Measurements from ENCODE around the gene MGP.

MGP gene

GRCh38 chr12:14853961-14854360, 31.7 kb downstream of the MGP start:
- no peak overlapping the region for H3K27ac ChIP-seq (ENCODE audit: low read depth, low read length)

GRCh38 chr12:14852880-14853279, 32.8 kb downstream of the MGP start:
- no peak overlapping the region for H3K27ac ChIP-seq (ENCODE audit: low read depth, low read length)

More at GRCh38 chr12:14853961-14854360, 31.7 kb downstream of the MGP start:
- no peak overlapping the region for H3K9ac ChIP-seq (ENCODE audit: low read length)
- no peaks in the 10 kb centered on the region for H3K9me3 ChIP-seq (ENCODE audit: low read length)
- no peaks in the 10 kb centered on the region for H3K4me1 ChIP-seq (ENCODE audit: insufficient read depth, low read length)
- no peaks in the 10 kb centered on the region for H3K27me3 ChIP-seq (ENCODE audit: control insufficient read depth in 1 of 2, insufficient read depth in 2 of 2, low read length in 2 of 2)
- H3K4me3 ChIP-seq (ENCODE audit: low read depth in 1 of 2, low read length in 2 of 2) = no peak overlapping the region
- H3K36me3 ChIP-seq (ENCODE audit: insufficient read depth, low read length) = no peaks in the 10 kb centered on the region

GRCh38 chr12:14850929-14851663, 34.6 kb downstream of the MGP start:
- Histone ChIP-seq H3K27me3 (ENCODE audit: control insufficient read depth in 1 of 2, insufficient read depth in 2 of 2, low read length in 2 of 2) (no peaks in the 10 kb centered on the region), H3K9me3 (ENCODE audit: low read length) (no peaks in the 10 kb centered on the region), H3K4me1 (ENCODE audit: insufficient read depth, low read length) (peaks cover 4% of the 10 kb centered on the region), H3K27ac (ENCODE audit: low read depth, low read length) (no peak overlapping the region), H3K4me3 (ENCODE audit: low read depth in 1 of 2, low read length in 2 of 2) (no peak overlapping the region), H3K36me3 (ENCODE audit: insufficient read depth, low read length) (no peaks in the 10 kb centered on the region), H3K9ac (ENCODE audit: low read length) (no peak overlapping the region)

More at GRCh38 chr12:14852880-14853279, 32.8 kb downstream of the MGP start:
- Histone ChIP-seq H3K4me1 (ENCODE audit: insufficient read depth, low read length) (no peaks in the 10 kb centered on the region), H3K9ac (ENCODE audit: low read length) (no peak overlapping the region), H3K36me3 (ENCODE audit: insufficient read depth, low read length) (no peaks in the 10 kb centered on the region), H3K9me3 (ENCODE audit: low read length) (no peaks in the 10 kb centered on the region), H3K27me3 (ENCODE audit: control insufficient read depth in 1 of 2, insufficient read depth in 2 of 2, low read length in 2 of 2) (no peaks in the 10 kb centered on the region), H3K4me3 (ENCODE audit: low read depth in 1 of 2, low read length in 2 of 2) (no peak overlapping the region)

- H3K27ac ChIP-seq (ENCODE audit: low read depth, low read length) = no peak overlapping the region
Measured at GRCh38 chr12:14849661-14850060, 36.0 kb downstream of the MGP start.

GRCh38 chr12:14846876-14847580, 38.6 kb downstream of the MGP start:
- H3K36me3 ChIP-seq (ENCODE audit: insufficient read depth, low read length) = no peaks in the 10 kb centered on the region
- no peak overlapping the region for H3K27ac ChIP-seq (ENCODE audit: low read depth, low read length)
- H3K9ac ChIP-seq (ENCODE audit: low read length) = no peak overlapping the region
- H3K27me3 ChIP-seq (ENCODE audit: control insufficient read depth in 1 of 2, insufficient read depth in 2 of 2, low read length in 2 of 2) = no peaks in the 10 kb centered on the region
- no peaks in the 10 kb centered on the region for H3K9me3 ChIP-seq (ENCODE audit: low read length)
- H3K4me3 ChIP-seq (ENCODE audit: low read depth in 1 of 2, low read length in 2 of 2) = no peak overlapping the region
- peaks cover 10% of the 10 kb centered on the region for H3K4me1 ChIP-seq (ENCODE audit: insufficient read depth, low read length)

More at GRCh38 chr12:14849661-14850060, 36.0 kb downstream of the MGP start:
- Histone ChIP-seq H3K27me3 (ENCODE audit: control insufficient read depth in 1 of 2, insufficient read depth in 2 of 2, low read length in 2 of 2) (no peaks in the 10 kb centered on the region), H3K4me1 (ENCODE audit: insufficient read depth, low read length) (peaks cover 7% of the 10 kb centered on the region), H3K9ac (ENCODE audit: low read length) (no peak overlapping the region), H3K9me3 (ENCODE audit: low read length) (no peaks in the 10 kb centered on the region), H3K36me3 (ENCODE audit: insufficient read depth, low read length) (no peaks in the 10 kb centered on the region), H3K4me3 (ENCODE audit: low read depth in 1 of 2, low read length in 2 of 2) (no peak overlapping the region)

- Histone ChIP-seq H3K27ac (ENCODE audit: low read depth, low read length) (no peak overlapping the region), H3K4me1 (ENCODE audit: insufficient read depth, low read length) (peaks cover 18% of the 10 kb centered on the region), H3K27me3 (ENCODE audit: control insufficient read depth in 1 of 2, insufficient read depth in 2 of 2, low read length in 2 of 2) (no peaks in the 10 kb centered on the region), H3K9me3 (ENCODE audit: low read length) (no peaks in the 10 kb centered on the region), H3K4me3 (ENCODE audit: low read depth in 1 of 2, low read length in 2 of 2) (no peak overlapping the region), H3K9ac (ENCODE audit: low read length) (no peak overlapping the region), H3K36me3 (ENCODE audit: insufficient read depth, low read length) (no peaks in the 10 kb centered on the region)
Measured at GRCh38 chr12:14846042-14846587, 39.5 kb downstream of the MGP start.

GRCh38 chr12:14845350-14845750, 40.3 kb downstream of the MGP start:
- H3K27ac ChIP-seq (ENCODE audit: low read depth, low read length) = no peak overlapping the region

GRCh38 chr12:14844401-14844800, 41.3 kb downstream of the MGP start:
- no peaks in the 10 kb centered on the region for H3K9me3 ChIP-seq (ENCODE audit: low read length)
- H3K27me3 ChIP-seq (ENCODE audit: control insufficient read depth in 1 of 2, insufficient read depth in 2 of 2, low read length in 2 of 2) = no peaks in the 10 kb centered on the region
- no peak overlapping the region for H3K9ac ChIP-seq (ENCODE audit: low read length)
- no peaks in the 10 kb centered on the region for H3K36me3 ChIP-seq (ENCODE audit: insufficient read depth, low read length)
- no peak overlapping the region for H3K27ac ChIP-seq (ENCODE audit: low read depth, low read length)
- H3K4me1 ChIP-seq (ENCODE audit: insufficient read depth, low read length) = peaks cover 18% of the 10 kb centered on the region
- H3K4me3 ChIP-seq (ENCODE audit: low read depth in 1 of 2, low read length in 2 of 2) = no peak overlapping the region

More at GRCh38 chr12:14845350-14845750, 40.3 kb downstream of the MGP start:
- Histone ChIP-seq H3K27me3 (ENCODE audit: control insufficient read depth in 1 of 2, insufficient read depth in 2 of 2, low read length in 2 of 2) (no peaks in the 10 kb centered on the region), H3K9me3 (ENCODE audit: low read length) (no peaks in the 10 kb centered on the region), H3K4me3 (ENCODE audit: low read depth in 1 of 2, low read length in 2 of 2) (no peak overlapping the region), H3K4me1 (ENCODE audit: insufficient read depth, low read length) (peaks cover 18% of the 10 kb centered on the region), H3K36me3 (ENCODE audit: insufficient read depth, low read length) (no peaks in the 10 kb centered on the region), H3K9ac (ENCODE audit: low read length) (no peak overlapping the region)

GRCh38 chr12:14843425-14843887, 42.2 kb downstream of the MGP start, which contains the start of gene ART4:
Gene ART4, minus strand, starts transcription at chr12:14843526. Its CDS starts 413 bp downstream, at chr12:14843113.
- no peak within 1 kb of the TSS for H3K4me3 ChIP-seq (ENCODE audit: low read depth in 1 of 2, low read length in 2 of 2)
- no peaks in the 10 kb centered on the region for H3K27me3 ChIP-seq (ENCODE audit: control insufficient read depth in 1 of 2, insufficient read depth in 2 of 2, low read length in 2 of 2)
- no peak within 1 kb of the TSS for H3K27ac ChIP-seq (ENCODE audit: low read depth, low read length)
- H3K9ac ChIP-seq (ENCODE audit: low read length) = no peak within 1 kb of the TSS
- no peaks in the 10 kb centered on the region for H3K36me3 ChIP-seq (ENCODE audit: insufficient read depth, low read length)
- H3K4me1 ChIP-seq (ENCODE audit: insufficient read depth, low read length) = peaks cover 18% of the 10 kb centered on the region
- no peaks in the 10 kb centered on the region for H3K9me3 ChIP-seq (ENCODE audit: low read length)

- peaks cover 18% of the 10 kb centered on the region for H3K4me1 ChIP-seq (ENCODE audit: insufficient read depth, low read length)
- H3K27ac ChIP-seq (ENCODE audit: low read depth, low read length) = no peak overlapping the region
- H3K27me3 ChIP-seq (ENCODE audit: control insufficient read depth in 1 of 2, insufficient read depth in 2 of 2, low read length in 2 of 2) = no peaks in the 10 kb centered on the region
- no peak overlapping the region for H3K4me3 ChIP-seq (ENCODE audit: low read depth in 1 of 2, low read length in 2 of 2)
- H3K36me3 ChIP-seq (ENCODE audit: insufficient read depth, low read length) = no peaks in the 10 kb centered on the region
- H3K9ac ChIP-seq (ENCODE audit: low read length) = no peak overlapping the region
- no peaks in the 10 kb centered on the region for H3K9me3 ChIP-seq (ENCODE audit: low read length)
Measured at GRCh38 chr12:14842315-14842714, 43.3 kb downstream of the MGP start.

- Histone ChIP-seq H3K4me1 (ENCODE audit: insufficient read depth, low read length) (peaks cover 18% of the 10 kb centered on the region), H3K4me3 (ENCODE audit: low read depth in 1 of 2, low read length in 2 of 2) (no peak overlapping the region)
Measured at GRCh38 chr12:14841761-14842160, 43.9 kb downstream of the MGP start.

More at GRCh38 chr12:14841761-14842160, 43.9 kb downstream of the MGP start:
- Histone ChIP-seq H3K9me3 (ENCODE audit: low read length) (no peaks in the 10 kb centered on the region), H3K27ac (ENCODE audit: low read depth, low read length) (no peak overlapping the region), H3K36me3 (ENCODE audit: insufficient read depth, low read length) (no peaks in the 10 kb centered on the region), H3K27me3 (ENCODE audit: control insufficient read depth in 1 of 2, insufficient read depth in 2 of 2, low read length in 2 of 2) (no peaks in the 10 kb centered on the region), H3K9ac (ENCODE audit: low read length) (no peak overlapping the region)
